ENCODE results near the gene FRMD1. TPM values are rescaled to one million over a fixed set of nuclear protein-coding genes. Genes with fewer than 3 reads are reported as not detected.

FRMD1 gene
- total RNA-seq, 4 donors from 2014 or later, result 9.9 to 14.4 (median 12.5) TPM

GRCh38 chr6:168102315-168102985, 23.4 kb upstream of the FRMD1 start:
- 82 to 89% methylated on average over 10 of the region's 10 CpGs for WGBS, 2 donors
- Histone ChIP-seq H3K4me1 (peaks cover 0 to 24% (median 2%) of the 10 kb centered on the region in 4 donors), H3K9me3 (no peaks in the 10 kb centered on the region), H3K36me3 (no peaks in the 10 kb centered on the region), H3K27ac (no peak overlapping the region), H3K4me3 (no peak overlapping the region), H3K27me3 (peaks cover 0 to 41% of the 10 kb centered on the region in 2 donors)
- TF ChIP-seq POLR2A (IDR thresholded peaks at IDR 0.05) (no peak), CTCF (IDR thresholded peaks at IDR 0.05) (no peak), EP300 (IDR thresholded peaks at IDR 0.05) (no peak)
- no peak for DNase-seq (ENCODE audit: low spot score in 2 of 2)

GRCh38 chr6:168101590-168102314, 22.7 kb upstream of the FRMD1 start:
- Histone ChIP-seq H3K27me3 (peaks cover 0 to 41% of the 10 kb centered on the region in 2 donors), H3K4me1 (peaks cover 0 to 19% (median 2%) of the 10 kb centered on the region in 4 donors), H3K27ac (no peak overlapping the region), H3K4me3 (peak overlapping the region in 1 of 4 donors; percentile 29), H3K9me3 (no peaks in the 10 kb centered on the region), H3K36me3 (no peaks in the 10 kb centered on the region)
- 53 to 70% methylated on average over 27 to 41 of the region's 61 CpGs for WGBS, 2 donors
- DNase-seq (ENCODE audit: low spot score in 2 of 2), result no peak
- TF ChIP-seq EP300 (IDR thresholded peaks at IDR 0.05) (no peak), CTCF (IDR thresholded peaks at IDR 0.05) (no peak), POLR2A (IDR thresholded peaks at IDR 0.05) (no peak)

GRCh38 chr6:168100803-168101589, 22.0 kb upstream of the FRMD1 start:
- peak overlapping the region in 1 of 4 donors; percentile 29 for H3K4me3 ChIP-seq
- H3K9me3 ChIP-seq, result no peaks in the 10 kb centered on the region
- TF ChIP-seq CTCF (IDR thresholded peaks at IDR 0.05) (no peak), POLR2A (IDR thresholded peaks at IDR 0.05) (no peak), EP300 (IDR thresholded peaks at IDR 0.05) (no peak)
- peaks cover 0 to 41% of the 10 kb centered on the region in 2 donors for H3K27me3 ChIP-seq
- 10 to 17% methylated on average over 2 to 34 of the region's 52 CpGs for WGBS, 2 donors
- H3K4me1 ChIP-seq, result peaks cover 0 to 12% (median 2%) of the 10 kb centered on the region in 4 donors
- DNase-seq (ENCODE audit: low spot score in 2 of 2), result no peak
- H3K36me3 ChIP-seq, result no peaks in the 10 kb centered on the region
- H3K27ac ChIP-seq, result no peak overlapping the region

- no peaks in the 10 kb centered on the region for H3K9me3 ChIP-seq
- H3K27me3 ChIP-seq, result peaks cover 0 to 41% of the 10 kb centered on the region in 2 donors
- H3K4me3 ChIP-seq, result no peak overlapping the region
- H3K4me1 ChIP-seq, result peaks cover 0 to 12% (median 2%) of the 10 kb centered on the region in 4 donors
- 81 to 90% methylated on average over 22 to 26 of the region's 26 CpGs for WGBS, 2 donors
- DNase-seq (ENCODE audit: low spot score in 2 of 2), result no peak
- H3K36me3 ChIP-seq, result no peaks in the 10 kb centered on the region
- no peak overlapping the region for H3K27ac ChIP-seq
- no peak for TF ChIP-seq CTCF (IDR thresholded peaks at IDR 0.05)
- TF ChIP-seq EP300 (IDR thresholded peaks at IDR 0.05), result no peak
- TF ChIP-seq POLR2A (IDR thresholded peaks at IDR 0.05), result no peak
These were observed 21.2 kb upstream of the FRMD1 start for GRCh38 chr6:168100011-168100802.
